KMS-11 (cell line): ENCODE measurements around the gene ABTB2.

Source experiments
- H2AFZ ChIP-seq: fragments of 200-600 bp; sonication (generic); 2 replicates; pipeline ENCODE4 v1.6.1; 2016; ENCODE audit warnings: antibody characterized with exemption, mixed run types, low read depth
- H3K27ac ChIP-seq: fragments of 200-600 bp; sonication (generic); 2 replicates; pipeline ENCODE4 v1.6.1; 2016; ENCODE audit warnings: mild to moderate bottlenecking, mixed run types
- H3K27me3 ChIP-seq: fragments of 200-600 bp; sonication (generic); 2 replicates; pipeline ENCODE4 v1.6.1; 2017; ENCODE audit warnings: mild to moderate bottlenecking, low read depth, mixed run types, moderate library complexity; ENCODE audit not compliant: insufficient read depth
- H3K36me3 ChIP-seq: fragments of 200-600 bp; sonication (generic); 2 replicates; pipeline ENCODE4 v1.6.1; 2017; ENCODE audit warnings: mild to moderate bottlenecking, mixed run types; ENCODE audit not compliant: insufficient read depth
- H3K4me1 ChIP-seq: fragments of 200-600 bp; sonication (generic); 2 replicates; pipeline ENCODE4 v1.6.1; 2016; ENCODE audit warnings: mild to moderate bottlenecking, low read depth, mixed run types; ENCODE audit not compliant: poor library complexity, severe bottlenecking
- H3K4me2 ChIP-seq: fragments of 200-600 bp; sonication (generic); 2 replicates; pipeline ENCODE4 v1.7.0; 2016; ENCODE audit warnings: mild to moderate bottlenecking, mixed run types
- H3K4me3 ChIP-seq: fragments of 200-600 bp; sonication (generic); IDR thresholded peaks from 2 replicates; pipeline ENCODE4 v1.6.1; 2017; ENCODE audit warnings: low read depth, low read length, mixed read lengths; ENCODE audit not compliant: insufficient read depth
- H3K79me2 ChIP-seq: fragments of 200-600 bp; sonication (generic); 2 replicates; pipeline ENCODE4 v1.6.1; 2016; ENCODE audit warnings: low read depth, mixed run types; ENCODE audit not compliant: insufficient read depth
- H3K9ac ChIP-seq: fragments of 200-600 bp; sonication (generic); 2 replicates; pipeline ENCODE4 v1.6.1; 2016; ENCODE audit warnings: mild to moderate bottlenecking, mixed run types
- H4K20me1 ChIP-seq: fragments of 200-600 bp; sonication (generic); 2 replicates; pipeline ENCODE4 v1.6.1; 2016; ENCODE audit warnings: mild to moderate bottlenecking, mixed run types; ENCODE audit not compliant: insufficient read depth
- TF ChIP-seq, protein P1 (sequence below): fragments of 200-600 bp; sonication (generic); conservative IDR thresholded peaks from 2 replicates; pipeline ENCODE4 v1.6.1; 2017; ENCODE audit warnings: low read depth, mild to moderate bottlenecking, antibody characterized with exemption, low read length, moderate library complexity, mixed read lengths

The ABTB2 gene

DNA sequence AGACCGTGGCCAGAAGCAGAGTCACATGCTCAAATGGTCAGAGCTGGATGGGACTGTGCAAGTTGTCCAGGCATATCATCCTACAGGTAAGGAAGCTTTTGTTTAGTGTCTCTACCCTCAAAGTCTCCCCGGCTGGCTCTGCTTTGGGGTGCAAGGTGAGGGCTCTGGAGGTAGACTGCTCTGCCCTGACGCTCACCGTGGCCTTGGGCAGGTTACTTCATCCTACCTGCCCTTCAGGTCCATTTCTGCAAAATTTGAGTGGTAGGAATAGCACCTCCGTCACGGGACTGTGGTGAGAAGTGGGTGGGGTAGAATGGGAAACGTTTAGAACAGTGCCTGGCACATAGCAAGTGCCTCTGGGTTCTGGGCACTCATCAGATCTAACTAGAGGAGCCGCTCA lies 210.2 kb downstream of the ABTB2 start:
- H3K4me2 ChIP-seq, result no peak overlapping the region
- H3K27ac ChIP-seq, result no peak overlapping the region
- H4K20me1 ChIP-seq, result no peaks in the 10 kb centered on the region
- H3K36me3 ChIP-seq, result peaks cover 7% of the 10 kb centered on the region; the same call in 1 of the 2 replicates
- H3K9ac ChIP-seq, result no peak overlapping the region
- H3K27me3 ChIP-seq, result no peaks in the 10 kb centered on the region
- H3K4me3 ChIP-seq, result no peak overlapping the region
- no peaks in the 10 kb centered on the region for H3K4me1 ChIP-seq
- TF ChIP-seq, protein P1, sequence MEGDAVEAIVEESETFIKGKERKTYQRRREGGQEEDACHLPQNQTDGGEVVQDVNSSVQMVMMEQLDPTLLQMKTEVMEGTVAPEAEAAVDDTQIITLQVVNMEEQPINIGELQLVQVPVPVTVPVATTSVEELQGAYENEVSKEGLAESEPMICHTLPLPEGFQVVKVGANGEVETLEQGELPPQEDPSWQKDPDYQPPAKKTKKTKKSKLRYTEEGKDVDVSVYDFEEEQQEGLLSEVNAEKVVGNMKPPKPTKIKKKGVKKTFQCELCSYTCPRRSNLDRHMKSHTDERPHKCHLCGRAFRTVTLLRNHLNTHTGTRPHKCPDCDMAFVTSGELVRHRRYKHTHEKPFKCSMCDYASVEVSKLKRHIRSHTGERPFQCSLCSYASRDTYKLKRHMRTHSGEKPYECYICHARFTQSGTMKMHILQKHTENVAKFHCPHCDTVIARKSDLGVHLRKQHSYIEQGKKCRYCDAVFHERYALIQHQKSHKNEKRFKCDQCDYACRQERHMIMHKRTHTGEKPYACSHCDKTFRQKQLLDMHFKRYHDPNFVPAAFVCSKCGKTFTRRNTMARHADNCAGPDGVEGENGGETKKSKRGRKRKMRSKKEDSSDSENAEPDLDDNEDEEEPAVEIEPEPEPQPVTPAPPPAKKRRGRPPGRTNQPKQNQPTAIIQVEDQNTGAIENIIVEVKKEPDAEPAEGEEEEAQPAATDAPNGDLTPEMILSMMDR, result no peak
- no peak overlapping the region for H2AFZ ChIP-seq
- no peaks in the 10 kb centered on the region for H3K79me2 ChIP-seq

DNA sequence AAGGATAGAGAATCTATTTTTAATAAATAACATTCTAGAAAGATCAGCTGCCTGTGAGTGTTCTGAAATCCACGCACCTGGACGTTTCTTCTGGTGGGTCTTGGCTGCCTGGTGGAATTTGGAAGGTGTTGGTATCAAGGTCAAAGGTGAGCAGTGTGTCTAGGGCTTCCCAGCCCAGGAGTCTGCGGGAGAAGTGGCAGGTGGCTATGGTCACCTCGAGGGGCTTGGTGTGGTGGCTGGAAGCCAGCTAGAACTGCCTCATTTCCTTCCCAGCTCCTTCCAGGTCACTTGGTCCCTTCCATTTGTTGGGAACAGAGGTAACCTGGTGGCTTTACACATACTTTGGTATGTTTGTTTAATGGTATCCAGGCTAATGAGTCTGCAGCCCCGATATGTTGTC lies 210.9 kb downstream of the ABTB2 start:
- no peak overlapping the region for H3K9ac ChIP-seq
- TF ChIP-seq, protein P1, result no peak
- no peaks in the 10 kb centered on the region for H3K4me1 ChIP-seq
- H3K4me2 ChIP-seq, result no peak overlapping the region
- H3K79me2 ChIP-seq, result no peaks in the 10 kb centered on the region
- no peak overlapping the region for H3K4me3 ChIP-seq
- H3K36me3 ChIP-seq, result peaks cover 7% of the 10 kb centered on the region; the same call in 1 of the 2 replicates
- no peaks in the 10 kb centered on the region for H3K27me3 ChIP-seq
- no peak overlapping the region for H3K27ac ChIP-seq
- H2AFZ ChIP-seq, result no peak overlapping the region
- H4K20me1 ChIP-seq, result no peaks in the 10 kb centered on the region

DNA sequence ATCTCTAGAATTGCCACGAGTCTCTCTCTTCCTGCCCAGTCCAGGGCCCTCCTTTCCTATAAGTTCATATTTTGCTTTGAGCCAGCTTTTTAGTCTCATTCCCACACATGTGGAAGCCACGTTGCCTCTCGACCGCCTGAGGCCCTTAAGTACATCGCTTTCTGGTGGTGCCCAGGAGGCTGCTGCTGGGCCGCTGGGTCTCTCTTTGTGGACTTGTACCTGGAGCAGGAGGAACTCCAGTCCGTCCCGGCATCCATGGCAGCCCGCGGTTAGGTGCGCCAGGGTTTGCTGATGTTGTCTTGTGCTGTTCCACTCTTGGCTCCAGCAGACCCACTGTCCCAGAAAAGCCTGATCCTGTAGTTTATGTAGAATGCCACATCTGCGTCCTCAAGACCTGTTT lies 211.4 kb downstream of the ABTB2 start:
- no peaks in the 10 kb centered on the region for H3K27me3 ChIP-seq
- H4K20me1 ChIP-seq, result no peaks in the 10 kb centered on the region
- H3K9ac ChIP-seq, result no peak overlapping the region
- H3K36me3 ChIP-seq, result peaks cover 7% of the 10 kb centered on the region; the same call in 1 of the 2 replicates
- no peaks in the 10 kb centered on the region for H3K79me2 ChIP-seq
- no peak overlapping the region for H3K4me3 ChIP-seq
- TF ChIP-seq, protein P1, result no peak
- no peaks in the 10 kb centered on the region for H3K4me1 ChIP-seq
- H3K4me2 ChIP-seq, result no peak overlapping the region
- H2AFZ ChIP-seq, result no peak overlapping the region
- H3K27ac ChIP-seq, result no peak overlapping the region

DNA sequence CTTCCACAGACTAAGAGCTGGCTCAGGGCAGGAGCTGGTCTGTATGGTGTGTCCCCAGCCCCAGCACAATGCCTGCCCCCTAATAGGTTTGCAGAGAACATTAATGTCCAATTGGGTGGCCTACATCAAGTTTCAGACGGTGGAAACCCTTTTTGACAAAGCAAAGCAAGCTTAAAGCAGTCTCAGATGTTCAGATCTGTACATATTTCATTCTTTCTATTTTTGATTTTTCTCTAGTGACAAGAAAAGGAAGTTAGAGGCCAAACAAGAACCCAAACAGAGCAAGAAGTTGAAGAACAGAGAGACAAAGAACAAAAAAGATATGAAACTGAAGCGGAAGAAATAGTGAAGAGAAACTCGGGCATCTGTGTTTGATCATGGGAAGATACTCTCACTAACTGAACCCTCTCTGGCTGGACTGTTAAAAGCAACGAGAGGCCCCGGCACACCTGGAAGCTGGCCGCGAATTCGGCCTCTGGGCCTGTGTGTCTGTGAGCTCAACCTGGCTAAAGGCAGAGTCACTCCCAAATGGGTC lies 211.9 kb downstream of the ABTB2 start:
- no peak overlapping the region for H3K9ac ChIP-seq
- H3K4me1 ChIP-seq, result no peaks in the 10 kb centered on the region
- H3K27ac ChIP-seq, result no peak overlapping the region
- H2AFZ ChIP-seq, result no peak overlapping the region
- TF ChIP-seq, protein P1, result no peak
- H3K4me2 ChIP-seq, result no peak overlapping the region
- H3K4me3 ChIP-seq, result no peak overlapping the region
- H3K79me2 ChIP-seq, result no peaks in the 10 kb centered on the region
- peaks cover 7% of the 10 kb centered on the region; the same call in 1 of the 2 replicates for H3K36me3 ChIP-seq
- no peaks in the 10 kb centered on the region for H3K27me3 ChIP-seq
- H4K20me1 ChIP-seq, result no peaks in the 10 kb centered on the region
